Endothelial cell of umbilical vein (primary cell): Measurements from ENCODE around the gene COL23A1. TPM values are rescaled to one million over a fixed set of nuclear protein-coding genes. Genes with fewer than 3 reads are reported as not detected.

ENCODE experiments used
- BruUV-seq: library from RNA; stranded (reverse); fragments of 400-500 nt; replicated peaks from 2 replicates; lab custom pipeline; 2021; lab: Mats Ljungman, UMichigan
- CTCF ChIA-PET: fragments of 300-600, 350-600 bp; sonication (Branson Sonifier 250); formaldehyde crosslinking; loops from one replicate; lab custom pipeline; 2021; ENCODE audit warnings: antibody characterized with exemption, inconsistent platforms; lab: Charles Lee
- POLR2A ChIA-PET: fragments of 300-600, 350-600 bp; sonication (Branson Sonifier 250); formaldehyde crosslinking; loops from one replicate; lab custom pipeline; 2021; ENCODE audit warnings: antibody characterized with exemption, inconsistent platforms; lab: Charles Lee
- DNase-seq: peaks from one replicate; pipeline ENCODE4 v3.0.0-alpha.2; 2011; ENCODE audit warnings: low read depth, low spot score
- FAIRE-seq: peaks from 2 replicates; lab custom pipeline; 2011; peaks lifted over from hg19 to GRCh38; lab: Jason Lieb, UNC
- H2AFZ ChIP-seq: 2 replicates; pipeline ENCODE4 v1.6.0; 2012; ENCODE audit warnings: low read depth, low read length, control low read depth, inconsistent platforms
- H3K27ac ChIP-seq: 2 replicates; pipeline ENCODE4 v1.5.1; 2011; ENCODE audit warnings: low read depth, mild to moderate bottlenecking, control low read depth, low read length, moderate library complexity; ENCODE audit not compliant: insufficient read depth
- H3K27me3 ChIP-seq, 2 experiments: 2 replicates each; pipeline versions ENCODE4 v1.6.0 to v1.6.1; 2011; ENCODE audit warnings: low read length in 2 of 2, mixed read lengths in 1 of 2; ENCODE audit not compliant: control insufficient read depth in 2 of 2, insufficient read depth in 2 of 2
- H3K36me3 ChIP-seq, 2 experiments: 2 replicates in 1 of 2; 3 replicates in 1 of 2; pipeline ENCODE4 v1.5.1; 2011; ENCODE audit warnings: low read length in 2 of 2, mild to moderate bottlenecking in 1 of 2, moderate library complexity in 1 of 2; ENCODE audit not compliant: control insufficient read depth in 2 of 2, insufficient read depth in 2 of 2; ENCODE audit errors: extremely low read depth in 1 of 2
- H3K4me1 ChIP-seq: 3 replicates; pipeline ENCODE4 v1.5.1; 2011; ENCODE audit warnings: mild to moderate bottlenecking, low read length; ENCODE audit not compliant: control insufficient read depth, insufficient read depth; ENCODE audit errors: extremely low read depth
- H3K4me2 ChIP-seq: 2 replicates; pipeline ENCODE4 v1.6.1; 2011; ENCODE audit warnings: low read length, control low read depth, mixed read lengths; ENCODE audit not compliant: insufficient read depth
- H3K4me3 ChIP-seq, 3 experiments: fragments of 200-600 bp in 1 of 3; sonication (generic), shearing (Covaris generic) in 1 of 3; replicated peaks in 1 of 3; 2 replicates each; pipeline ENCODE4 v1.5.1; 2011 to 2016; ENCODE audit warnings: control low read depth in 3 of 3, low read length in 3 of 3, mild to moderate bottlenecking in 2 of 3, inconsistent platforms in 1 of 3, low read depth in 1 of 3, moderate library complexity in 1 of 3; ENCODE audit not compliant: insufficient read depth in 1 of 3
- H3K79me2 ChIP-seq: 2 replicates; pipeline ENCODE4 v1.6.0; 2012; ENCODE audit warnings: low read length, inconsistent platforms; ENCODE audit not compliant: control insufficient read depth, insufficient read depth
- H3K9ac ChIP-seq: replicated peaks from 2 replicates; pipeline ENCODE3; 2011; ENCODE audit warnings: low read length, control low read depth; ENCODE audit not compliant: insufficient read depth; ENCODE audit errors: extremely low read depth
- H3K9me1 ChIP-seq: replicated peaks from 3 replicates; pipeline ENCODE4 v1.6.0; 2011; ENCODE audit warnings: mild to moderate bottlenecking, low read length; ENCODE audit not compliant: control insufficient read depth, insufficient read depth; ENCODE audit errors: extremely low read depth
- H3K9me3 ChIP-seq: replicated peaks from 2 replicates; pipeline ENCODE4 v1.5.1; 2012; ENCODE audit warnings: low read length, inconsistent platforms; ENCODE audit not compliant: control insufficient read depth, insufficient read depth
- H4K20me1 ChIP-seq: replicated peaks from 2 replicates; pipeline ENCODE3; 2011; ENCODE audit warnings: mild to moderate bottlenecking, low read length; ENCODE audit not compliant: control insufficient read depth, insufficient read depth; ENCODE audit errors: extremely low read depth
- EZH2 ChIP-seq: IDR thresholded peaks from 2 replicates; pipeline ENCODE4 v1.6.1; 2012; ENCODE audit warnings: borderline replicate concordance, low read depth, mild to moderate bottlenecking, moderate library complexity, low read length, inconsistent platforms; ENCODE audit not compliant: severe bottlenecking
- FOS ChIP-seq: IDR thresholded peaks from 2 replicates; pipeline ENCODE4 v1.6.1; 2011; ENCODE audit warnings: mild to moderate bottlenecking, low read length, moderate library complexity, borderline replicate concordance; ENCODE audit not compliant: insufficient read depth
- GATA2 ChIP-seq: IDR thresholded peaks from 2 replicates; pipeline ENCODE4 v1.7.0; 2011; ENCODE audit warnings: low read depth, mild to moderate bottlenecking, moderate library complexity, mixed read lengths, low read length; ENCODE audit not compliant: insufficient read length, insufficient read depth
- JUN ChIP-seq: IDR thresholded peaks from 2 replicates; pipeline ENCODE4 v1.6.1; 2011; ENCODE audit warnings: borderline replicate concordance, low read depth; ENCODE audit not compliant: insufficient read length, insufficient read depth
- MYC ChIP-seq: IDR thresholded peaks from one replicate; pipeline ENCODE4 v1.6.1; 2011; ENCODE audit warnings: mild to moderate bottlenecking, low read depth, low read length
- POLR2A ChIP-seq: IDR thresholded peaks from 2 replicates; pipeline ENCODE4 v1.6.1; 2012; ENCODE audit warnings: low read depth, mild to moderate bottlenecking, control low read depth, low read length
- POLR2AphosphoS5 ChIP-seq: IDR thresholded peaks from 2 replicates; pipeline ENCODE4 v1.6.1; 2012; ENCODE audit warnings: low read depth, mild to moderate bottlenecking, control low read depth, low read length, moderate library complexity; ENCODE audit not compliant: insufficient read depth
- dilution Hi-C: fragments of 300-500 bp; cut with MboI; formaldehyde crosslinking; loops from one replicate; pipeline ENCODE4 v1.15.0; 2019; ENCODE audit warnings: low sequenced_read_pairs; ENCODE audit not compliant: extremely low pct_ligation_motif_present
- intact Hi-C: fragments of 100-400 bp; cut with micrococcal nuclease; formaldehyde crosslinking; loops from one replicate; pipeline ENCODE4 v1.10.0; 2022
- polyA plus RNA-seq, 4 experiments: library from polyadenylated mRNA; depleted of rRNA in 3 of 4; stranded (reverse) in 3 of 4; unstranded in 1 of 4; fragments of >200 nt; gene quantifications; 2 replicates each; pipeline versions ENCODE4 v1.2.1 to v1.2.3, GENCODE V29; 2011 to 2012; ENCODE audit warnings: missing spikeins in 1 of 4
- total RNA-seq: library from RNA; stranded (reverse); gene quantifications from 2 replicates; pipeline ENCODE4 v1.2.3, GENCODE V29; 2021
- TF ChIP-seq, protein P1 (sequence below), 2 donors: IDR thresholded peaks; 1 replicate in 1 of 2; 2 replicates in 1 of 2; pipeline ENCODE4 v1.5.1; 2011; ENCODE audit warnings: low read length in 2 of 2, mild to moderate bottlenecking in 2 of 2, moderate library complexity in 2 of 2, control low read depth in 1 of 2, inconsistent platforms in 1 of 2, low read depth in 1 of 2; ENCODE audit not compliant: insufficient read depth in 1 of 2; ENCODE audit errors: extremely low read depth in 1 of 2
- TF ChIP-seq, protein P2 (sequence below): IDR thresholded peaks from 2 replicates; pipeline ENCODE4 v1.6.1; 2011; ENCODE audit not compliant: insufficient read depth, insufficient read length

The COL23A1 gene
- total and polyA plus RNA-seq, 2 donors (not counting 3 experiments of a cell fraction or from before 2014, with no cell fraction given) = not detected

DNA sequence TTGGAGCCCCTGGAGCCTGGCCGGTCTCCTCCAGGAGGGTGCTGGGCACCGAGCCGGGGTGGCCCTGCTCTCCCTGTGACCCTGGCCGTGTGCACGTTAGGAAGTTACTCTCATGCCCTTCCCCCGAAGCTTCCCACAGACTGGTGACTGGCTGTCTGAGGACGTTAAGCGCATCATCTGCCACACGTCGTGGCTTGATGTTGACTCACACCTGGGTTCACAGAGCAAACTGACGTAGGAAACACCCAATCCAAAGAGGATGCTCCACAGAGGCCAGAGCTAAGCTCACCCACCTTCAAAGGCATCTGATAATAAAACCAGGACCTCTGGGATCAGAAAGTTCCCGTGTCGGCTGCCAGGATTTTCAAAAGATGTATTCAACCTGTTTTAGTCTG is 204.7 kb downstream of the COL23A1 start:
- intact Hi-C loops = no loop called here
- Histone ChIP-seq H2AFZ (no peak overlapping the region), H3K4me2 (no peak overlapping the region), H3K4me1 (no peaks in the 10 kb centered on the region), H3K9ac (no peak overlapping the region), H3K27ac (no peak overlapping the region), H3K4me3 (no peak overlapping the region), H3K27me3 (no peaks in the 10 kb centered on the region), H3K36me3 (no peaks in the 10 kb centered on the region), H3K79me2 (no peaks in the 10 kb centered on the region), H3K9me3 (no peaks in the 10 kb centered on the region), H3K9me1 (no peaks in the 10 kb centered on the region), H4K20me1 (no peaks in the 10 kb centered on the region)
- TF ChIP-seq POLR2AphosphoS5 (no peak), POLR2A (no peak), FOS (no peak), GATA2 (no peak), JUN (no peak), EZH2 (no peak), MYC (no peak)
- TF ChIP-seq, protein P1, sequence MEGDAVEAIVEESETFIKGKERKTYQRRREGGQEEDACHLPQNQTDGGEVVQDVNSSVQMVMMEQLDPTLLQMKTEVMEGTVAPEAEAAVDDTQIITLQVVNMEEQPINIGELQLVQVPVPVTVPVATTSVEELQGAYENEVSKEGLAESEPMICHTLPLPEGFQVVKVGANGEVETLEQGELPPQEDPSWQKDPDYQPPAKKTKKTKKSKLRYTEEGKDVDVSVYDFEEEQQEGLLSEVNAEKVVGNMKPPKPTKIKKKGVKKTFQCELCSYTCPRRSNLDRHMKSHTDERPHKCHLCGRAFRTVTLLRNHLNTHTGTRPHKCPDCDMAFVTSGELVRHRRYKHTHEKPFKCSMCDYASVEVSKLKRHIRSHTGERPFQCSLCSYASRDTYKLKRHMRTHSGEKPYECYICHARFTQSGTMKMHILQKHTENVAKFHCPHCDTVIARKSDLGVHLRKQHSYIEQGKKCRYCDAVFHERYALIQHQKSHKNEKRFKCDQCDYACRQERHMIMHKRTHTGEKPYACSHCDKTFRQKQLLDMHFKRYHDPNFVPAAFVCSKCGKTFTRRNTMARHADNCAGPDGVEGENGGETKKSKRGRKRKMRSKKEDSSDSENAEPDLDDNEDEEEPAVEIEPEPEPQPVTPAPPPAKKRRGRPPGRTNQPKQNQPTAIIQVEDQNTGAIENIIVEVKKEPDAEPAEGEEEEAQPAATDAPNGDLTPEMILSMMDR (IDR thresholded peaks at IDR 0.05; ENCODE audit: extremely low read depth in 1 of 2, insufficient read depth in 1 of 2, low read depth in 1 of 2, low read length in 2 of 2) = no peak
- TF ChIP-seq, protein P2, sequence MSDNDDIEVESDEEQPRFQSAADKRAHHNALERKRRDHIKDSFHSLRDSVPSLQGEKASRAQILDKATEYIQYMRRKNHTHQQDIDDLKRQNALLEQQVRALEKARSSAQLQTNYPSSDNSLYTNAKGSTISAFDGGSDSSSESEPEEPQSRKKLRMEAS = no peak
- ChIA-PET POLR2A (no interaction called here), CTCF (no interaction called here)
- dilution Hi-C loops = no loop called here
- FAIRE-seq = no peak
- BruUV-seq = no TSS peak
- no peak for DNase-seq
